Urothelium cell line (cell line): Measurements from ENCODE around the gene WDR37.
"Not testable (repeated sequence)": the region's sequence is repeated elsewhere in the genome, so short reads cannot be mapped to it uniquely, and the experiment has no call there.

Experiments used
- DNase-seq: peaks from one replicate; pipeline ENCODE4 v3.0.0; 2011; ENCODE audit warnings: low spot score, mixed read lengths
- FAIRE-seq: peaks from 2 replicates; lab custom pipeline; 2011; peaks lifted over from hg19 to GRCh38; lab: Jason Lieb, UNC

Gene WDR37

GRCh38 chr10:1040133-1040532, 16.1 kb upstream of the WDR37 start:
- DNase-seq = no peak
- no peak for FAIRE-seq

GRCh38 chr10:1041514-1041913, 14.7 kb upstream of the WDR37 start:
- DNase-seq (no peak), FAIRE-seq (no peak)

DNA sequence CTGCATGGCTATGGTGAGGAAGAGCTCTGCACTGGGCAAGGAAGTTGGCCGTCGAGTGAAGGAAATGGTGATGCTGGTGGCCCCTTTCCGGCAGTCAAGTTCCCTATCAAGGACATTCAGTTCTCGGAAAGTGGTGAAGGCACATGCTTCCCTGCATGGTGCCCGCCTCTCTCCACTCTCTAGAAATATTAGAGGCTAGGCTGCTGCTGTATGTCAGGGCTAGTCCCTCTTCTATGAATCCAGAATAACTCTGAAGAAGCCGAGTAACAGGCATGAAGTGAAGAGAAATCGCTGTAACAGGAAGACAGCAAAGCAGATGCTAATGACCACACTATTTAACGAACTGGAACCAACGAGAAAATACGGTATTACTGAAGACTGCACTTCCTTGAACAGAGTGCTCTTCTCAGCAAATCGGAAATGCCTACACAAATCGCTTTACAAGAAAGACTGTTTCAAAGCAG, 12.6 kb upstream of the WDR37 start:
- FAIRE-seq = no peak
- no peak for DNase-seq

GRCh38 chr10:1044146-1044545, 12.0 kb upstream of the WDR37 start:
- no peak for DNase-seq
- no peak for FAIRE-seq

GRCh38 chr10:1044964-1045363, 11.2 kb upstream of the WDR37 start:
- FAIRE-seq = no peak
- no peak for DNase-seq

- FAIRE-seq = no peak
- DNase-seq = no peak
Measured at GRCh38 chr10:1045415-1045814, 10.8 kb upstream of the WDR37 start.

DNA sequence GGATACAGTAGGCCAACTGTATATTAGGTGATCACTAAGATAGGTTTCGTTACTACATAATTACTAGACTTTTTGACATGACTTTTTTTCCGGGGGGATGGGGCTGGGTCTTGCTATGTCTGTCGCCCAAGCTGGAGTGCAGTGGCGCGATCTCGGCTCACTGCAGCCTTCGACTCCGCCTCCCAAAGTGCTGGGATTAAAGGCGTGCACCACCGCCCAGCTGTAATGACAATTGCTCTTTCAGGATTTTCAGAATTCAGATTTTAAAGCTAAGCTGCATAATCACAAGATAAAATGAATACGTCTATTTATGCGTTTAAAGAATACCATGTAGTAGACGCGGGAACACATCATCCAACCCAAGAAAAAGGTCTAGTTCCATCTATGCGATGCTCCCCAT, 8.2 kb upstream of the WDR37 start:
- FAIRE-seq (no peak), DNase-seq (no peak)

DNA sequence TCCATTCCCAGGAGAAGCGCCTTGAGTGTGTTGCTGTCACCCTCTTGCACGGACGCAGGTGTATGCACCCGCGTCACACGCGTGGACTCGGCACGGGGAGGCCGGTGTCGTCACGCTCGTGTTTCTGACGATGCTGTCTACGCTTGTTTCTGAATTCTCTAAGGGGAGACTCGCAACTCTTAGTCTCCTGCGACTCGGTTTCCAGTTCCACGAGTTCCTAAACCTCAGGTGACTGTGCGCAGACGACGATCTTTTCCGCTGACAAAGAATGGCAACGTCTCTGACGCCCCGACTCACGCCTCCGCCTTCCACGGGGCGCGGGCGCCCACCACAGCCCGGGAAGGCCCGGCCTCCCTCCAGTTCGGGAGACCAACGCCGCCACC, 7.8 kb upstream of the WDR37 start:
- DNase-seq = no peak
- no peak for FAIRE-seq

- DNase-seq = peak; percentile 80
- no peak for FAIRE-seq
Measured at GRCh38 chr10:1048732-1049424, 7.3 kb upstream of the WDR37 start, which contains the start of gene IDI1. Gene IDI1, minus strand, starts transcription at chr10:1049119. Its CDS starts 116 bp downstream, at chr10:1049003.

DNA sequence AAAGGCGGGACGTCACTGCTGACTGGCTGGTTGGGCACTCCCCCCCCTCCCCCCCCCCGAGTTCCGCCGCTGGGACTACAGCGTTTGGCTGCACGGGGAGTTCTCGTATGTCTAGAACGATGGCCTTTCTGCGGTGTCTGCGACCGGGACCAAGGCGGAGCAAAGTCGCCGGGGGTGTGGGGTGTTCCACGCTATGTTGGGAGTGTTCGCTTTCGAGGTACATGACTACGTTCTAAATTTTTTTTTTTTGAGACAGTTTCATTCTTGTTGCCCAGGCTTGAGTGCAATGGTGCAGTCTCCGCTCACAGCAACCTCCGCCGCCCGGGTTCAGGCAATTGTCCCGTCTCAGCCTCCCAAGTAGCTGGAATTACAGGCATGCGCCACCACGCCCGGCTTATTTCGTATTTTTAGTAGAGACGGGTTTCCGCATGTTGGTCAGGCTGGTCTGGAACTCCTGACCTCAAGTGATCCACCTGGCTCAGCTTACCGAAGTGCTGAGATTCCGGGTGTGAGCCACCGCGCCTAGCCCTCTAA, 6.7 kb upstream of the WDR37 start:
- FAIRE-seq = no peak

DNA sequence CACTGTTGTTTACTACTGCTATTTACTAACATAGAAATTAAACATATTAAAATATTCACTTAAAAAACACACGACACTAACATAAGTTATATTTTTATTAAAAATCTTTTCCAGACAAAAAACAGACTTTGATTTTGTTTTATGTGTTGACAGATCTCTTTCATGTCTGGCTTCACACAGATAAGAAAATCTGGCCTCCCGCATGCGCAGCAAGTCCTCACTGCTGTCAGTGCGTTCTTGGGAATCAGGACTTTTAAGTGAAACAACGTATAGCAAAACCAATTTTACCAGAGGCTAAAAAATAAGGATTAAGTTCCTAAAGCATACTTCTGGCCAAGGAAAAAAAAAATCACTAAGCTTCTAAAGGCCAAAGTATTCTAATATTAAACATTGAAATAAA, 6.0 kb upstream of the WDR37 start:
- DNase-seq = no peak
- no peak for FAIRE-seq

More for the DNA sequence above, 6.7 kb upstream of the WDR37 start:
- DNase-seq = no peak

GRCh38 chr10:1050554-1050953, 5.6 kb upstream of the WDR37 start:
- DNase-seq (no peak), FAIRE-seq (no peak)

DNA sequence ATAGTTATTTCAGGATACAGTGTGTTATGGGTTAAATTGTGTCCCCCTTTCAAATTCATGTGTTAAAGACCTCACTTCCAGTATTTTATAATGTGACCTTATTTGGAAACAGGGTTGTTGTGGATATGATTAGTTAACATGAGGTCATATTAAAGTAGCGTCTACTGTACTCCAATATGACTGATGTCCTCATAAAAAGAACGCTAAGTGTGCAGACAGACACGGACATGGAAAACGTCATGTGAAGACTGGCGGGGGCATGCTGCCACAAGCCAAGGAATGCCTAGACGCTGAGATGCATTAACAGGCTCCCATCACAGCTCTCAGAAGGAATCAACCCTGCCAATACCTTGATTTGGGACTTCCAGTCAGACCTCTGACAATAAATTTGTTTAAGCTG, 1.5 kb upstream of the WDR37 start:
- DNase-seq (no peak), FAIRE-seq (no peak)

DNA sequence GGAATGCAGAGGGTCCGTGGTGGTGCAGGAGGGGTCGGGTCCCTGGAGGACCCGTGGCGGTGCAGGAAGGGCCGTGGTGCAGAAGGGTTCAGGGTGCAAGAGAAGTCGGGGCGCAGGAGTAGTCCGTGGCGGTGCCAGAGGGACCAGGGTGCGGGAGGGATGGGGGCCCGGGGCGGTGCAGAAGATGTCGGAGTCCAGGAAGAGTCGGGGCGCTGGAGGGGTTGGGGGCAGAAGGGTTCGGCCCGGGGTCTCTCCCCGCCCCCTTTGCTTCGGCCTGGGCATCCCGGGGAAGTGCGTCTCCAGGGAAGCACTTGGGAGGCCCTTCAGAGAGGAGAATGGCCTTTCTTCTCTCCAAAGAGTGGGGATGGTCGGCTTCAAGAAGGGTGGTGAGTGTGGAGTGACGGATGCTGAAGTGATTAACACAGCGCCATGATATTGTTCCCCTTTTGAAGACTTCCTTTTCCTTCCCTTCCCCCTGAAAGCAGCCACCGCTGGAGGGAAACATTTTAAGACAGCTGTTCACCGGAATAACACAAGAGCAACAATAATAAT, 997 bp downstream of the WDR37 start:
- FAIRE-seq = no peak
- no peak for DNase-seq

GRCh38 chr10:1058017-1058416, 1.8 kb downstream of the WDR37 start:
- FAIRE-seq (no peak), DNase-seq (no peak)

- no peak for FAIRE-seq
Measured at GRCh38 chr10:1059902-1060301, 3.7 kb downstream of the WDR37 start.

DNA sequence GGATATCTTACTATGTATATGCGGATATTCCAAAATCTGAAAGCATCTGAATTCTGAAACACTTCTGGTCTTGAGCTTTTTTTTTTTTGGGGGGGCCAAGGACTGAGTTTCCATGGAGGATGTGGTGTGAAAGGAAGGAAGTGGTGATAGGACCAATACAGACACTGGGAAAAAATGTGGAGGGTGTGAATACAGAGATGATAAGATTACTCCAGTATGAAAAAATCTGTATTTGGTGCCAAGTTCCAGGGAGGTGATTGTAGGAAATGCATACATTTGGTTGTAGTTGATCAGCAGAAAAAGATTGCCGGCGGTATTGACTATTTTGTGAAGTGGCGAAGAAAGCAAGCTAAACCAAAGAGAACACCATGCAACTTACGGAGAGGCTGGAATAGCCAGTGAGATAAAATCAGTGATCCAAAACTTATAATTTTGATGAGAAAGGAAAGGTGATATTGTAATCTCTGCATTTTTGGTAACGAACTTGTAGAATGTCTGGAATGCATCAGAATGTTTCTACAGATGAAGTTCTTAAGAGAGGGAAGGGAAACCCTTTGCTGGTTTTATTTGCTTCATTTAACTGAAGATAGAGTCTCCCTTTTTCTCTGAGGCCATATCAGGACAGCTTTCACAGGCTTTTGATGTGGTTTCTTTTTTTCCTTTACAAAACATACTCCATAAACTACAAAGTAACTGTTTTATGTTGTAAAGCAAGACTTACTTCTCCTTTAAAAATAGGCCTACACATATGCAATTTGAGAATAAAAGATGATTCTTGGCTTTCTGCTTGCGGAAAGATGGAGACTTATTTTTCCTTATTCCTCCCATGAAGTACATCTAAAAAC, 6.0 kb downstream of the WDR37 start:
- FAIRE-seq (no peak), DNase-seq (no peak)

More at GRCh38 chr10:1059902-1060301, 3.7 kb downstream of the WDR37 start:
- DNase-seq = no peak

DNA sequence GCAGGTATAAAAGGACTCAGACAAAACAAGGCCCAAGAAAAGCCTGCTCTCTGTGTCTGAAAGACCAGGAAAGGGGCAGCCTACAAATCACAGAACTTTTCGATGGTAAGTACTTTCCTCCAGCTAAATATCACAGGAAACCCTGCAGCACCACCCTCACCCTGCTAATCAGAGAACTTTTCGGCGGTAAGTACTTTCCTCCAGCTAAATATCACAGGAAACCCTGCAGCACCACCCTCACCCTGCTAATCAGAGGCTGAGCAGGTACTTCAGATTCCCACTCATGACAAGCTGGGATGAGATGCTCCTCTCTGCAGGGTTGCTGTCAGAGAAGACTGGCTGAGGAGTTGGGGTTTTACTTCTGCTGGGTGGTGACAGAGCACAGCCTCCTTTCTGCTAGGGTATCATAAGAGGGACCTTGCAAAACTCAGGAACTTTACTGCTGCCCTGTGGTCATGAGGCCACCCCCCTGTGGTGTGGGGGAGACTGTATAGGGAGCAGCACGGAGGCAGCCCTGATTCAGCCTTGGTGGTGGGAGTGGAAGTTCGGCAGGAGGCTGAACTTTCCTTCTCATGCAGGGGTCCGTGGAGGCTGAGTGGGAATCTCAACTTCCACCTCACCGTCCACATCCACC, 7.2 kb downstream of the WDR37 start:
- FAIRE-seq (no peak), DNase-seq (no peak)

DNA sequence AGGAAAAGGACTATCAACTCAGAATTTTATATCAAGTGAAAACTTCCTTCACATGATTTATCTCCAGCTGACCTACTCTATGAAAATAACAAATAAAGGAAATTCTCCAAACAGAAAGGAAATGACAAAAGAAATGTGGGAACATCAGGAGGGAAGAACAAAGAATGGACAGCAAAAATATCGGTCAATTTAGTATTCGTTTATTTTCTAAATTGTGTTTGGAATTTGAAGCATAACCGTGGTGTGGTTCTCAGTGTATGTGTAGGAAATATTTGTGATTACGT, 8.7 kb downstream of the WDR37 start:
- no peak for DNase-seq
- no peak for FAIRE-seq

- DNase-seq, FAIRE-seq: not testable (repeated sequence)
Measured at GRCh38 chr10:1066734-1067133, 10.5 kb downstream of the WDR37 start.
